ENCODE measurements around the gene MAD1L1. TPM values are rescaled to one million over a fixed set of nuclear protein-coding genes. Genes with fewer than 3 reads are reported as not detected.

The MAD1L1 gene
- total and polyA plus RNA-seq, 8 donors: 21.4 to 58.8 (median 22.5) TPM

DNA sequence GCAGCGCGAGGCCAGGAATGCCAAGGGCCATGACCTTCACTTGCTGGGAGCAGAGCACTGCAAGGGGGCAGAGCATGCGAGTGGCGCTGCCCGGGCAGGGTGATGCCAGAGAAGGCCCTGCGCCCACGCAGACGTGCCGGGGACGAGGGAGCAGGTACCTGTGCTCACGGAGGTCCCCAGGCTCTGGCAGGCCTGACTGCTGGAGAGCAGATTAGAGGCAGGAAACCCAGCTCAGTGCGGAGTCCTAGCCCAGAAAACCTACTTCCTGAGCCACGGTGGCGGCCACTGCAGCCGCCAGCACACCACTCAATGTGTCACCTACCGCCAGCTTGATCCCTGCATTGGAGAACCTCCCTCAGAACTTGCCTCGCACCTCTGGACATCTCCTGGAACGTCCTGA lies 148.4 kb downstream of the MAD1L1 start:
- Histone ChIP-seq H3K27me3 (no peaks in the 10 kb centered on the region), H3K4me3 (no peak overlapping the region), H3K9me3 (no peaks in the 10 kb centered on the region), H3K36me3 (peaks cover 0 to 24% of the 10 kb centered on the region in 2 donors), H3K4me1 (no peaks in the 10 kb centered on the region), H3K27ac (no peak overlapping the region)
- TF ChIP-seq, protein P1, sequence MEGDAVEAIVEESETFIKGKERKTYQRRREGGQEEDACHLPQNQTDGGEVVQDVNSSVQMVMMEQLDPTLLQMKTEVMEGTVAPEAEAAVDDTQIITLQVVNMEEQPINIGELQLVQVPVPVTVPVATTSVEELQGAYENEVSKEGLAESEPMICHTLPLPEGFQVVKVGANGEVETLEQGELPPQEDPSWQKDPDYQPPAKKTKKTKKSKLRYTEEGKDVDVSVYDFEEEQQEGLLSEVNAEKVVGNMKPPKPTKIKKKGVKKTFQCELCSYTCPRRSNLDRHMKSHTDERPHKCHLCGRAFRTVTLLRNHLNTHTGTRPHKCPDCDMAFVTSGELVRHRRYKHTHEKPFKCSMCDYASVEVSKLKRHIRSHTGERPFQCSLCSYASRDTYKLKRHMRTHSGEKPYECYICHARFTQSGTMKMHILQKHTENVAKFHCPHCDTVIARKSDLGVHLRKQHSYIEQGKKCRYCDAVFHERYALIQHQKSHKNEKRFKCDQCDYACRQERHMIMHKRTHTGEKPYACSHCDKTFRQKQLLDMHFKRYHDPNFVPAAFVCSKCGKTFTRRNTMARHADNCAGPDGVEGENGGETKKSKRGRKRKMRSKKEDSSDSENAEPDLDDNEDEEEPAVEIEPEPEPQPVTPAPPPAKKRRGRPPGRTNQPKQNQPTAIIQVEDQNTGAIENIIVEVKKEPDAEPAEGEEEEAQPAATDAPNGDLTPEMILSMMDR (IDR thresholded peaks at IDR 0.05): no peak
- DNase-seq (no peak), ATAC-seq (no peak)
- intact Hi-C loops (cut with DNase I): loop anchor here in 1 of 2 donors (10.0 kb wide), 1 partner anchor 150 kb away; no protein-coding TSS in a partner anchor

DNA sequence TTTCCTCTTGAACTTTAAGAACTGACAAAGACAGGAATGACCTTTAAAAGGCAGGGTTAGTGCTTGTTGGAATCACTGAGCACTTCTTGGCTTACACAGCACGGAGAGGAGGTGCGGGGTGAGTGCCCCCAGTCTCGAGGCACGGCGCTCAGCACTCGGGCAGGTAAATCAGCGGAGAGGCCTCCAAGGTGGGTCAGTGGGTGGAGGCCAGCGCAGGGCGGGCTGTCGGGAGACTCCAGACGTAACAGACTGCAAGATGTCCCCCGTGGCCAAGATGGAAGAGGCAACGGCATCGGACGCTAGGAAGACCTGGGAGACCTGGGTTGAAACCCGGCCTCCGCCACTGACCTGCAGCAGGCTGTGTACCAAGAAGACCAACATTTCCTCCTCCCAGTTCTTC lies 149.4 kb downstream of the MAD1L1 start:
- Histone ChIP-seq H3K9me3 (no peaks in the 10 kb centered on the region), H3K4me3 (no peak overlapping the region), H3K27me3 (no peaks in the 10 kb centered on the region), H3K36me3 (peaks cover 0 to 31% of the 10 kb centered on the region in 2 donors), H3K27ac (no peak overlapping the region), H3K4me1 (no peaks in the 10 kb centered on the region)
- TF ChIP-seq, protein P1 (IDR thresholded peaks at IDR 0.05): no peak
- DNase-seq: no peak
- intact Hi-C loops (cut with DNase I): loop anchor here in 1 of 2 donors (10.0 kb wide), 1 partner anchor 149 kb away; no protein-coding TSS in a partner anchor
- no peak for ATAC-seq

DNA sequence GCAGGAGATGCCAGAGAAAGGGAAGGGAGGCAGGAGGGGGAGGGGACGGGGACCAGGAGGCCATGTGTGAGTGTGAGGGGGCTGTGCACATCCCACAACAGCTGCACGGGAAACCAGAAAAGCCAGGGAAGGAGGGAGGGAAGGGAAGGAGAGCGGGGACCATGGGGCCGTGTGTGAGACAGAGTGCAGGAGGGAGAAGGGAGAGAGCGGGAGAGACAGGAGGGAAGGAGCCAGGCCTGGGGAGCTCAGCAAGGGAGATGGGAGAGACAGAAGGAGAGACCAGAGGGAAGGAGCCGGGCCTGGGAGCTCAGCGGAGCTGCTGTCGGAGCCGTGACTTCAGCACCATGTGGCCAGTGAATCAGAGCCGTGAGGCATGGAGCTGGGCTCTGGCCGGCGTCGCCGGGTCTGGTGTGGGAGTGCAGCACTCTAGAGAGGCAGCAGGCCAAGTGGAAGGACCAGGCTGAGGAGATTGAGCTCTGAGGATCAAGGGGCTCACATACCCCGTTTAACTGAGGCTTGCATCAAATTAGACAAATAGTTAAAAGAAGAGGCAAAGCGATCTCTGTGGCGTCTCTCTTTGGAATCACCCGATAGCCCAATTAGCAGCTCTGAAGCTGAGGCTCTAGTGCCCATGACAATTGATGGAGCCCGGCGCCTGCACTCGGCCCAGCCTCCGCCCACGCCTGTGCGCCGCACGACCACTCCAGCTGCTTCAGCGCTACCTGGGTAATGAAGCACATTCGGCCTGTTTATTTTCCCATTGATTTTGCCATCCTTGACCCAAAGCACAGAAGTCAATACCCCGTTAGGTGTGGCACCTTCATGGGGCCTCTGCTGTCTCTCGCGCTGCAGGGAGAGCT lies 150.4 kb downstream of the MAD1L1 start:
- peak; percentile 47 for ATAC-seq
- H3K27ac ChIP-seq: no peak overlapping the region
- no peaks in the 10 kb centered on the region for H3K27me3 ChIP-seq
- TF ChIP-seq, protein P1 (IDR thresholded peaks at IDR 0.05): no peak
- intact Hi-C loops (cut with DNase I): loop anchor here in 1 of 2 donors (10.0 kb wide), 1 partner anchor 148 kb away; no protein-coding TSS in a partner anchor
- no peaks in the 10 kb centered on the region for H3K4me1 ChIP-seq
- DNase-seq: no peak
- no peak overlapping the region for H3K4me3 ChIP-seq
- no peaks in the 10 kb centered on the region for H3K9me3 ChIP-seq
- peaks cover 0 to 35% of the 10 kb centered on the region in 2 donors for H3K36me3 ChIP-seq

DNA sequence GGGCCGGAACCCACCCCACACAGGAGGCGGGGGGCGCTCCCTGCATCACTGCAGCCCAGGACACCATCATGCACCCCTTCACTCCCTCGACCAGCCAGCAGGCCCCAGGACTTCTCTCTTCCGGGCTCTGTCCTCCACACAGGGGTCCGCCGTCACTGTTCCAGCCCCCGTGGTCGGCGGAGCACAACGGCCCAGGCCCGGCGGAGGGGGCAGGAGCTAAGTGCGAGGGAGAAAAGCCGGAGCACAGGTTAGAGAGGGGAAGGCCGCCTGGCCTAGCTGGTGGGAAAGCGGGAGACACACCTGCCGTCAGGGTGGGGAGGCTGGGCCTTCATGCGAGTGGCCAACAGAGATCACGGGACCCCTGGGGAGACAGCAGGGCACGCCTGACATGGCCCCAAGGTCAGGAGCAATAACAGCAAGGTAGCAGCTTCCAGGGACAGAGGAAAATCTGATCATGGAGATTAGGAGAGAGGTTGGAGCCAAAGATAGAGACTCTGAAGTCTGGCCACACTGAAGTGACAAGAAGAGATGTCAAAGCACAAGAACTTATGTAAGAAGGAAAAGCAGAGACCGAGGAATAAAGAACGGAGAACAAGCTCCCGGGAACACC lies 151.1 kb downstream of the MAD1L1 start:
- no peaks in the 10 kb centered on the region for H3K27me3 ChIP-seq
- no peaks in the 10 kb centered on the region for H3K9me3 ChIP-seq
- ATAC-seq (no peak), DNase-seq (no peak)
- TF ChIP-seq, protein P1 (IDR thresholded peaks at IDR 0.05): no peak
- no peak overlapping the region for H3K4me3 ChIP-seq
- H3K36me3 ChIP-seq: peaks cover 0 to 35% of the 10 kb centered on the region in 2 donors
- intact Hi-C loops (cut with DNase I): loop anchor here in 1 of 2 donors (10.0 kb wide), 1 partner anchor 147 kb away; no protein-coding TSS in a partner anchor
- no peaks in the 10 kb centered on the region for H3K4me1 ChIP-seq
- no peak overlapping the region for H3K27ac ChIP-seq

DNA sequence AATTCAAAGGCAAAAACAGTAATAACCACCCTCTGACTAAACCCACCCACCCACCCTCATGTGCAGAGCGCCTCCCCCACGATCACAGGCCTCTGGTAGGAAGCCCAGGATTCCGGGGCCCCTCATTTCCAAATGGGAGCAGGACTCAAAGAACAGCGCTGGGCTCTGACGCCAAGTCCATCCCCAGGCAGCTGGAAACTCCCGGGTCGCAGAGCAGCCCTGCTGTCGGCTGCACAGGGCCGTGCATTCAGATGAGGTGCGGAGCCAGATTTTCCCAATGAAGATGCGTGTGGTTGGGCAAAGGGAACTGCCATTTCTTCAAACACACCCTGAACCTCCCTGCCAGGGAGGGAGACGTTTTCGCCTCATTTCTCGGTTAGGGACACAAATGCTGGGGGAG lies 152.3 kb downstream of the MAD1L1 start:
- Histone ChIP-seq H3K4me1 (no peaks in the 10 kb centered on the region), H3K36me3 (peaks cover 0 to 35% of the 10 kb centered on the region in 2 donors), H3K4me3 (no peak overlapping the region), H3K27me3 (no peaks in the 10 kb centered on the region), H3K27ac (no peak overlapping the region), H3K9me3 (no peaks in the 10 kb centered on the region)
- ATAC-seq (no peak), DNase-seq (no peak)
- intact Hi-C loops (cut with DNase I): loop anchor here in 1 of 2 donors (10.0 kb wide), 1 partner anchor 146 kb away; no protein-coding TSS in a partner anchor
- TF ChIP-seq, protein P1 (IDR thresholded peaks at IDR 0.05): no peak

Data from left lung (tissue), 10 donors.